Pancreas (tissue), 10 donors: Measurements from ENCODE around the gene ABI3BP. TPM values are rescaled to one million over a fixed set of nuclear protein-coding genes. Genes with fewer than 3 reads are reported as not detected.

Experiments
- ATAC-seq, 4 donors: fragments of 200-7000 bp; cut with Tn5 transposase; one replicate each; pipeline versions ENCODE4 v1.8.0 to v1.9.1; 2020; ENCODE audit warnings: mild to moderate bottlenecking in 4 of 4, moderate library complexity in 4 of 4
- DNase-seq, 6 donors: peaks; one replicate each; pipeline ENCODE4 v3.0.0-alpha.2; 2020
- FAIRE-seq: peaks from 2 replicates; lab custom pipeline; 2012; peaks lifted over from hg19 to GRCh38; lab: Jason Lieb, UNC
- H3K27ac ChIP-seq, 4 donors: fragments of 200-600 bp; sonication (generic); 1 replicate in 3 of 4; 2 replicates in 1 of 4; pipeline versions ENCODE4 v1.5.0 to v1.8.0; 2020
- H3K27me3 ChIP-seq, 4 donors: fragments of 200-600 bp; one replicate each; pipeline ENCODE4 v1.8.0; 2021
- H3K36me3 ChIP-seq, 3 donors: fragments of 200-600 bp; sonication (generic) in 1 of 3; one replicate each; pipeline versions ENCODE4 v1.5.0 to v1.8.0; 2020 to 2021
- H3K4me1 ChIP-seq, 3 donors: fragments of 200-600 bp; one replicate each; pipeline ENCODE4 v1.8.0; 2021
- H3K4me3 ChIP-seq, 4 donors: fragments of 200-600 bp; sonication (generic) in 2 of 4; one replicate each; pipeline versions ENCODE4 v1.5.0 to v1.8.0; 2020 to 2021
- H3K9me3 ChIP-seq, 4 donors: fragments of 200-600 bp; one replicate each; pipeline ENCODE4 v1.8.0; 2021
- CTCF ChIP-seq, 4 donors: fragments of 200-600 bp; sonication (generic) in 3 of 4; IDR thresholded peaks; one replicate each; pipeline versions ENCODE4 v1.5.0 to v1.8.0; 2021; ENCODE audit warnings: antibody characterized with exemption in 4 of 4
- WGBS, 2 donors: extraction: QIAGEN DNeasy Blood & Tissue Kit; methylation state at CpG; one replicate each; pipeline ENCODE4 v1.1.7; 2013; 5-methylcytosine and 5-hydroxymethylcytosine counted together
- intact Hi-C, 3 donors: fragments of 100-400 bp; cut with DNase I; formaldehyde crosslinking; loops; one replicate each; pipeline versions ENCODE4 v1.11.1 to v1.14.2; 2022
- polyA plus RNA-seq, 2 donors: library from polyadenylated mRNA; stranded (reverse); fragments of 200-250 nt; gene quantifications; one replicate each; pipeline ENCODE4 v1.2.3, GENCODE V29; 2013
- total RNA-seq, 6 donors: library from RNA; stranded (reverse); fragmentation: NEBNext Ultra II Directional in 4 of 6; extraction: Animal tissue kit (Norgen Biotek cat#: 25700) in 4 of 6; gene quantifications; one replicate each; pipeline versions ENCODE4 v1.2.1 to v1.2.4, GENCODE V29; 2021 to 2023
- donor health status: healthy with polysubstance abuse.
- donor health status: DM: no; HTN: no; CAD: no; lungs with moderate emphysema.
- donor health status: DM: no; HTN: no; CAD: no.
- donor health status: control.
- donor health status: control.
- donor health status: Bipolar disorder and iron deficiency.
- donor health status: DM: yes; HTN: yes; CAD: no.
- donor health status: DM: no; HTN: no; CAD: no.
- donor health status: DM: no; HTN: no; CAD: no.
- donor health status: DM: yes; HTN: yes; CAD: no.

Gene ABI3BP
- total and polyA plus RNA-seq, 8 donors = 2.6 to 25.3 (median 5.8) TPM

- no peaks in the 10 kb centered on the region for H3K9me3 ChIP-seq
- TF ChIP-seq CTCF (IDR thresholded peaks at IDR 0.05) = no peak
- 58 to 62% methylated on average over 4 of the region's 4 CpGs for WGBS, 2 donors
- no peaks in the 10 kb centered on the region for H3K27me3 ChIP-seq
- FAIRE-seq = no peak
- intact Hi-C loops = no loop called here
- H3K4me1 ChIP-seq = no peaks in the 10 kb centered on the region
- H3K36me3 ChIP-seq = no peaks in the 10 kb centered on the region
- no peak for ATAC-seq
- DNase-seq = no peak
- H3K27ac ChIP-seq = no peak overlapping the region
- H3K4me3 ChIP-seq = no peak overlapping the region
Observed at GRCh38 chr3:100702082-100702979, 290.9 kb downstream of the ABI3BP start.

- FAIRE-seq = no peak
- Histone ChIP-seq H3K36me3 (no peaks in the 10 kb centered on the region), H3K4me1 (no peaks in the 10 kb centered on the region), H3K27ac (no peak overlapping the region), H3K27me3 (no peaks in the 10 kb centered on the region), H3K4me3 (no peak overlapping the region), H3K9me3 (no peaks in the 10 kb centered on the region)
- 77 to 89% methylated on average over 5 of the region's 5 CpGs for WGBS, 2 donors
- DNase-seq = no peak
- ATAC-seq = no peak
- no peak for TF ChIP-seq CTCF (IDR thresholded peaks at IDR 0.05)
- intact Hi-C loops = no loop called here
Observed at GRCh38 chr3:100700708-100701107, 292.5 kb downstream of the ABI3BP start.
